Activated naive CD4-positive, alpha-beta T cell treated with anti-CD3 and anti-CD28 coated beads, Interleukin-2, amount 50 U/mL, for 72 hours (primary cell): ENCODE data around the gene GIGYF2. TPM values are rescaled to one million over a fixed set of nuclear protein-coding genes. Genes with fewer than 3 reads are reported as not detected.

ENCODE experiments used
- ATAC-seq, 2 donors: fragments of 150-1000 bp; cut with Tn5 transposase; 2 replicates each; pipeline ENCODE4 v1.10.0; 2021; ENCODE audit warnings: mild to moderate bottlenecking in 2 of 2, moderate library complexity in 2 of 2
- DNase-seq, 2 donors: peaks; one replicate each; pipeline ENCODE4 v3.0.0; 2021 to 2022; ENCODE audit warnings: low spot score in 2 of 2
- H3K27ac Mint-ChIP-seq, 2 donors: one replicate each; pipeline ENCODE4 v1.8.0; 2022; ENCODE audit warnings: mild to moderate bottlenecking in 2 of 2, mixed read lengths in 2 of 2
- H3K36me3 Mint-ChIP-seq, 2 donors: one replicate each; pipeline ENCODE4 v1.8.0; 2022; ENCODE audit warnings: mixed read lengths in 2 of 2
- H3K9me3 Mint-ChIP-seq, 2 donors: one replicate each; pipeline ENCODE4 v1.8.0; 2022; ENCODE audit warnings: mixed read lengths in 2 of 2
- total RNA-seq, 2 donors: library from RNA; stranded (reverse); gene quantifications; one replicate each; pipeline ENCODE4 v1.2.3, GENCODE V29; 2022

Gene GIGYF2
- total RNA-seq, result 10 to 100 TPM; 63.4 to 64.7 TPM

- Mint-ChIP-seq H3K36me3 (peaks cover 28 to 32% of the 10 kb centered on the region in 2 donors), H3K9me3 (peaks cover 0 to 11% of the 10 kb centered on the region in 2 donors), H3K27ac (peak within 1 kb of the TSS; percentile 95 to 98)
- DNase-seq (peak; percentile 91 to 94), ATAC-seq (peak; percentile 89 to 95)
Observed at GRCh38 chr2:232697059-232697806, at the start of gene GIGYF2. Gene GIGYF2, plus strand, starts transcription at chr2:232697331. Its CDS starts 37,867 bp downstream, at chr2:232735198.

GRCh38 chr2:232649033-232649432, 48.1 kb upstream of the GIGYF2 start:
- no peak for DNase-seq
- H3K27ac Mint-ChIP-seq, result no peak overlapping the region
- H3K36me3 Mint-ChIP-seq, result no peaks in the 10 kb centered on the region
- no peak for ATAC-seq
- no peaks in the 10 kb centered on the region for H3K9me3 Mint-ChIP-seq

- no peak for DNase-seq
- Mint-ChIP-seq H3K36me3 (no peaks in the 10 kb centered on the region), H3K9me3 (no peaks in the 10 kb centered on the region), H3K27ac (no peak overlapping the region)
- no peak for ATAC-seq
Observed at GRCh38 chr2:232652505-232652851, 44.7 kb upstream of the GIGYF2 start.

GRCh38 chr2:232653441-232653840, 43.7 kb upstream of the GIGYF2 start:
- Mint-ChIP-seq H3K9me3 (no peaks in the 10 kb centered on the region), H3K36me3 (no peaks in the 10 kb centered on the region), H3K27ac (no peak overlapping the region)
- no peak for ATAC-seq
- no peak for DNase-seq

GRCh38 chr2:232655392-232655791, 41.7 kb upstream of the GIGYF2 start:
- H3K36me3 Mint-ChIP-seq, result no peaks in the 10 kb centered on the region
- ATAC-seq (no peak), DNase-seq (no peak)
- H3K27ac Mint-ChIP-seq, result no peak overlapping the region
- H3K9me3 Mint-ChIP-seq, result no peaks in the 10 kb centered on the region

GRCh38 chr2:232658217-232658785, 38.8 kb upstream of the GIGYF2 start:
- H3K36me3 Mint-ChIP-seq, result no peaks in the 10 kb centered on the region
- ATAC-seq (no peak), DNase-seq (no peak)
- no peaks in the 10 kb centered on the region for H3K9me3 Mint-ChIP-seq
- H3K27ac Mint-ChIP-seq, result no peak overlapping the region

- no peaks in the 10 kb centered on the region for H3K9me3 Mint-ChIP-seq
- H3K36me3 Mint-ChIP-seq, result no peaks in the 10 kb centered on the region
- H3K27ac Mint-ChIP-seq, result no peak overlapping the region
- ATAC-seq (no peak), DNase-seq (no peak)
Observed at GRCh38 chr2:232659359-232659758, 37.8 kb upstream of the GIGYF2 start.

- H3K9me3 Mint-ChIP-seq, result no peaks in the 10 kb centered on the region
- no peaks in the 10 kb centered on the region for H3K36me3 Mint-ChIP-seq
Observed at GRCh38 chr2:232662486-232663260, 34.5 kb upstream of the GIGYF2 start.

GRCh38 chr2:232666051-232666805, 30.9 kb upstream of the GIGYF2 start:
- no peak overlapping the region for H3K27ac Mint-ChIP-seq
- DNase-seq (no peak), ATAC-seq (no peak)
- no peaks in the 10 kb centered on the region for H3K36me3 Mint-ChIP-seq
- no peaks in the 10 kb centered on the region for H3K9me3 Mint-ChIP-seq

More at GRCh38 chr2:232662486-232663260, 34.5 kb upstream of the GIGYF2 start:
- DNase-seq (no peak), ATAC-seq (no peak)
- H3K27ac Mint-ChIP-seq, result peak overlapping the region in 1 of 2 donors; percentile 73

- Mint-ChIP-seq H3K9me3 (no peaks in the 10 kb centered on the region), H3K36me3 (no peaks in the 10 kb centered on the region), H3K27ac (no peak overlapping the region)
Observed at GRCh38 chr2:232667989-232668583, 29.0 kb upstream of the GIGYF2 start.

GRCh38 chr2:232668805-232669444, 28.2 kb upstream of the GIGYF2 start:
- DNase-seq, result no peak
- no peaks in the 10 kb centered on the region for H3K36me3 Mint-ChIP-seq
- no peak overlapping the region for H3K27ac Mint-ChIP-seq
- H3K9me3 Mint-ChIP-seq, result no peaks in the 10 kb centered on the region
- ATAC-seq, result no peak

More at GRCh38 chr2:232667989-232668583, 29.0 kb upstream of the GIGYF2 start:
- ATAC-seq (no peak), DNase-seq (no peak)

- DNase-seq, result no peak
- no peaks in the 10 kb centered on the region for H3K9me3 Mint-ChIP-seq
- H3K36me3 Mint-ChIP-seq, result no peaks in the 10 kb centered on the region
- no peak overlapping the region for H3K27ac Mint-ChIP-seq
- no peak for ATAC-seq
Observed at GRCh38 chr2:232672588-232672987, 24.5 kb upstream of the GIGYF2 start.

GRCh38 chr2:232674491-232674890, 22.6 kb upstream of the GIGYF2 start:
- Mint-ChIP-seq H3K27ac (no peak overlapping the region), H3K9me3 (no peaks in the 10 kb centered on the region), H3K36me3 (no peaks in the 10 kb centered on the region)
- ATAC-seq (no peak), DNase-seq (no peak)

- Mint-ChIP-seq H3K36me3 (no peaks in the 10 kb centered on the region), H3K9me3 (no peaks in the 10 kb centered on the region)
Observed at GRCh38 chr2:232675381-232675780, 21.8 kb upstream of the GIGYF2 start.

GRCh38 chr2:232680006-232680405, 17.1 kb upstream of the GIGYF2 start:
- DNase-seq, result no peak
- Mint-ChIP-seq H3K36me3 (no peaks in the 10 kb centered on the region), H3K27ac (no peak overlapping the region), H3K9me3 (no peaks in the 10 kb centered on the region)
- no peak for ATAC-seq

More at GRCh38 chr2:232675381-232675780, 21.8 kb upstream of the GIGYF2 start:
- no peak for ATAC-seq
- no peak for DNase-seq
- peak overlapping the region in 1 of 2 donors; percentile 41 for H3K27ac Mint-ChIP-seq

GRCh38 chr2:232681527-232681926, 15.6 kb upstream of the GIGYF2 start:
- DNase-seq (no peak), ATAC-seq (no peak)
- Mint-ChIP-seq H3K9me3 (no peaks in the 10 kb centered on the region), H3K36me3 (no peaks in the 10 kb centered on the region), H3K27ac (no peak overlapping the region)
